T-helper 17 cell (primary cell): ENCODE measurements around the gene TCAP. TPM values are rescaled to one million over a fixed set of nuclear protein-coding genes. Genes with fewer than 3 reads are reported as not detected.

Experiments
- ATAC-seq: fragments of 150-1000 bp; cut with Tn5 transposase; 2 replicates; pipeline ENCODE4 v1.10.0; 2021; ENCODE audit warnings: mild to moderate bottlenecking, moderate library complexity
- DNase-seq, 3 donors: peaks; one replicate each; pipeline versions ENCODE4 v3.0.0 to v3.0.0-alpha.2; 2020 to 2021
- H3K9me3 ChIP-seq: one replicate; pipeline ENCODE4 v1.7.0; 2013; ENCODE audit warnings: low read length, mild to moderate bottlenecking; ENCODE audit not compliant: control insufficient read depth, poor library complexity, severe bottlenecking
- H3K27ac Mint-ChIP-seq: one replicate; pipeline ENCODE4 v1.8.0; 2022; ENCODE audit warnings: mild to moderate bottlenecking, moderate library complexity, mixed read lengths
- H3K27me3 Mint-ChIP-seq: one replicate; pipeline ENCODE4 v1.8.0; 2022; ENCODE audit warnings: mixed read lengths
- H3K36me3 Mint-ChIP-seq: one replicate; pipeline ENCODE4 v1.8.0; 2022; ENCODE audit warnings: low read depth, mixed read lengths
- H3K4me1 Mint-ChIP-seq: one replicate; pipeline ENCODE4 v1.8.0; 2022; ENCODE audit warnings: mild to moderate bottlenecking, mixed read lengths
- H3K4me3 Mint-ChIP-seq: one replicate; pipeline ENCODE4 v1.8.0; 2022; ENCODE audit warnings: mild to moderate bottlenecking, moderate library complexity, mixed read lengths
- total RNA-seq, 4 donors: library from RNA in 2 of 4; stranded (reverse) in 2 of 4; gene quantifications; one replicate each; pipeline ENCODE4 v1.2.3 and lab custom pipeline; 2022 to 2026

TCAP gene
- total RNA-seq, 2 donors from 2014 or later, result 1.5 to 3.1 TPM

GRCh38 chr17:39661744-39662541 lies 3.2 kb upstream of the TCAP start:
- ATAC-seq (no peak), DNase-seq (no peak)
- no peak overlapping the region for H3K27ac Mint-ChIP-seq
- H3K4me1 Mint-ChIP-seq, result no peaks in the 10 kb centered on the region
- no peaks in the 10 kb centered on the region for H3K9me3 ChIP-seq
- H3K27me3 Mint-ChIP-seq, result peaks cover 14% of the 10 kb centered on the region
- H3K36me3 Mint-ChIP-seq, result no peaks in the 10 kb centered on the region
- H3K4me3 Mint-ChIP-seq, result no peak overlapping the region

GRCh38 chr17:39662551-39663339 lies 2.4 kb upstream of the TCAP start:
- DNase-seq, result no peak
- Mint-ChIP-seq H3K27ac (no peak overlapping the region), H3K36me3 (no peaks in the 10 kb centered on the region), H3K4me3 (no peak overlapping the region), H3K27me3 (peaks cover 15% of the 10 kb centered on the region), H3K4me1 (no peaks in the 10 kb centered on the region)
- ATAC-seq, result no peak
- H3K9me3 ChIP-seq, result no peaks in the 10 kb centered on the region

- H3K4me1 Mint-ChIP-seq, result no peaks in the 10 kb centered on the region
- ATAC-seq (no peak), DNase-seq (no peak)
- no peak overlapping the region for H3K4me3 Mint-ChIP-seq
- no peaks in the 10 kb centered on the region for H3K36me3 Mint-ChIP-seq
- H3K27me3 Mint-ChIP-seq, result peaks cover 17% of the 10 kb centered on the region
- no peak overlapping the region for H3K27ac Mint-ChIP-seq
- H3K9me3 ChIP-seq, result no peaks in the 10 kb centered on the region
Measured at GRCh38 chr17:39663340-39663687, 1.8 kb upstream of the TCAP start.

- Mint-ChIP-seq H3K36me3 (peaks cover 3% of the 10 kb centered on the region), H3K4me3 (no peak overlapping the region), H3K4me1 (peaks cover 4% of the 10 kb centered on the region), H3K27me3 (peaks cover 21% of the 10 kb centered on the region), H3K27ac (no peak overlapping the region)
- H3K9me3 ChIP-seq, result no peaks in the 10 kb centered on the region
- DNase-seq (no peak), ATAC-seq (no peak)
Measured at GRCh38 chr17:39663688-39664580, 1.2 kb upstream of the TCAP start.

- peaks cover 4% of the 10 kb centered on the region for H3K4me1 Mint-ChIP-seq
- H3K36me3 Mint-ChIP-seq, result peaks cover 3% of the 10 kb centered on the region
- peaks cover 25% of the 10 kb centered on the region for H3K27me3 Mint-ChIP-seq
- H3K27ac Mint-ChIP-seq, result no peak overlapping the region
- ATAC-seq (peak; percentile 30), DNase-seq (no peak)
- no peaks in the 10 kb centered on the region for H3K9me3 ChIP-seq
- H3K4me3 Mint-ChIP-seq, result peak overlapping the region; percentile 66
Measured at GRCh38 chr17:39665642-39666224, 584 bp downstream of the TCAP start.

GRCh38 chr17:39666231-39666600 lies 1.1 kb downstream of the TCAP start:
- no peaks in the 10 kb centered on the region for H3K9me3 ChIP-seq
- Mint-ChIP-seq H3K4me1 (peaks cover 4% of the 10 kb centered on the region), H3K36me3 (peaks cover 3% of the 10 kb centered on the region), H3K4me3 (peak overlapping the region; percentile 66), H3K27me3 (peaks cover 25% of the 10 kb centered on the region), H3K27ac (no peak overlapping the region)
- no peak for ATAC-seq
- DNase-seq, result no peak

- peak overlapping the region; percentile 53 for H3K4me3 Mint-ChIP-seq
- DNase-seq (no peak), ATAC-seq (no peak)
- H3K36me3 Mint-ChIP-seq, result peaks cover 3% of the 10 kb centered on the region
- H3K9me3 ChIP-seq, result no peaks in the 10 kb centered on the region
- H3K27ac Mint-ChIP-seq, result no peak overlapping the region
- H3K4me1 Mint-ChIP-seq, result peaks cover 5% of the 10 kb centered on the region
- H3K27me3 Mint-ChIP-seq, result peaks cover 25% of the 10 kb centered on the region
Measured at GRCh38 chr17:39666601-39667261, 1.6 kb downstream of the TCAP start.

GRCh38 chr17:39667262-39667944 lies 2.3 kb downstream of the TCAP start:
- peaks cover 8% of the 10 kb centered on the region for H3K4me1 Mint-ChIP-seq
- H3K36me3 Mint-ChIP-seq, result peaks cover 3% of the 10 kb centered on the region
- H3K4me3 Mint-ChIP-seq, result peak overlapping the region; percentile 85
- H3K27ac Mint-ChIP-seq, result no peak overlapping the region
- H3K9me3 ChIP-seq, result no peaks in the 10 kb centered on the region
- peaks cover 29% of the 10 kb centered on the region for H3K27me3 Mint-ChIP-seq
- ATAC-seq, result no peak
- DNase-seq, result no peak

- Mint-ChIP-seq H3K4me1 (peaks cover 8% of the 10 kb centered on the region), H3K36me3 (peaks cover 3% of the 10 kb centered on the region), H3K4me3 (peak within 1 kb of the TSS; percentile 85), H3K27me3 (peaks cover 29% of the 10 kb centered on the region), H3K27ac (no peak within 1 kb of the TSS)
- ATAC-seq (peak; percentile 79), DNase-seq (peak; percentile 47 to 63 (median 57))
- H3K9me3 ChIP-seq, result no peaks in the 10 kb centered on the region
Measured at GRCh38 chr17:39667945-39668924, 3.1 kb downstream of the TCAP start, which contains the start of gene PNMT. PNMT (plus strand) TSS chr17:39668453; CDS start chr17:39668476, 23 bp downstream.

GRCh38 chr17:39669897-39670735 lies 5.0 kb downstream of the TCAP start:
- H3K27ac Mint-ChIP-seq, result no peak overlapping the region
- ATAC-seq, result no peak
- peaks cover 29% of the 10 kb centered on the region for H3K27me3 Mint-ChIP-seq
- H3K36me3 Mint-ChIP-seq, result peaks cover 3% of the 10 kb centered on the region
- no peaks in the 10 kb centered on the region for H3K9me3 ChIP-seq
- H3K4me3 Mint-ChIP-seq, result no peak overlapping the region
- no peak for DNase-seq
- H3K4me1 Mint-ChIP-seq, result peaks cover 8% of the 10 kb centered on the region
